Vagina (tissue), 2 donors: ENCODE measurements around the gene KDM8.

Experiments
- CTCF ChIP-seq, 3 experiments: fragments of 450-650 bp in 2 of 3; fragments of 200-600 bp in 1 of 3; sonication (generic) in 1 of 3; IDR thresholded peaks; one replicate each; pipeline ENCODE4 v1.5.1; 2017 to 2019; ENCODE audit warnings: antibody characterized with exemption in 3 of 3, mild to moderate bottlenecking in 2 of 3, moderate library complexity in 2 of 3
- POLR2A ChIP-seq, 2 donors: fragments of 450-650 bp; IDR thresholded peaks; one replicate each; pipeline ENCODE4 v1.6.1; 2017; ENCODE audit warnings: antibody characterized with exemption in 2 of 2, mild to moderate bottlenecking in 2 of 2, moderate library complexity in 2 of 2
- POLR2AphosphoS5 ChIP-seq, 2 donors: sonication (generic); formaldehyde crosslinking; IDR thresholded peaks; one replicate each; pipeline ENCODE4 v1.9.0; 2017; ENCODE audit warnings: antibody characterized with exemption in 2 of 2, mild to moderate bottlenecking in 2 of 2, low read depth in 1 of 2; ENCODE audit not compliant: insufficient read depth in 1 of 2

- TF ChIP-seq POLR2A (IDR thresholded peaks at IDR 0.05) (no peak), CTCF (IDR thresholded peaks at IDR 0.05) (no peak), POLR2AphosphoS5 (IDR thresholded peaks at IDR 0.05; ENCODE audit: insufficient read depth in 1 of 2, low read depth in 1 of 2) (no peak)
Measured at GRCh38 chr16:27195076-27195741, 8.1 kb upstream of the KDM8 start.
